ENCODE measurements around the gene MACF1. TPM values are rescaled to one million over a fixed set of nuclear protein-coding genes. Genes with fewer than 3 reads are reported as not detected.

MACF1 gene
- total RNA-seq, 1 experiment from 2014 or later, result 190 TPM

GRCh38 chr1:39434797-39435395 lies 230.4 kb downstream of the MACF1 start:
- Mint-ChIP-seq H3K4me1 (no peaks in the 10 kb centered on the region), H3K9me3 (no peaks in the 10 kb centered on the region), H3K4me3 (no peak overlapping the region), H3K27me3 (ENCODE audit: low read depth) (no peaks in the 10 kb centered on the region), H3K36me3 (ENCODE audit: insufficient read depth in 1 of 3, low read depth in 3 of 3) (peaks cover 54 to 83% (median 75%) of the 10 kb centered on the region in 3 experiments), H3K27ac (no peak overlapping the region)
- no CpG with 5 or more reads among the region's 3 CpGs for WGBS (ENCODE audit: extremely low coverage, insufficient read length, low lambda C conversion rate)
- no peaks in the 10 kb centered on the region for H3K4me1 ChIP-seq (ENCODE audit: insufficient read depth, low read length)
- no peaks in the 10 kb centered on the region for H3K27me3 ChIP-seq (ENCODE audit: insufficient read depth, low read length)
- H2BK12ac ChIP-seq (ENCODE audit: insufficient read length, low read depth, low read length), result no peak overlapping the region
- no peak overlapping the region for H2AFZ ChIP-seq (ENCODE audit: low read length)
- H3K4me2 ChIP-seq (ENCODE audit: insufficient read depth, insufficient read length, low read length), result no peak overlapping the region
- no peak overlapping the region for H4K91ac ChIP-seq (ENCODE audit: insufficient read length, low read depth, low read length)
- H3K23me2 ChIP-seq (ENCODE audit: insufficient read length, low read depth, low read length, poor library complexity, severe bottlenecking), result no peaks in the 10 kb centered on the region
- H4K8ac ChIP-seq (replicated peaks; ENCODE audit: insufficient read length, low read depth, low read length), result no peak overlapping the region
- H3K27ac ChIP-seq (ENCODE audit: insufficient read length, low read depth, low read length), result no peak overlapping the region
- no peak overlapping the region for H2AK5ac ChIP-seq (ENCODE audit: insufficient read length, low read length)
- no peak overlapping the region for H3K9ac ChIP-seq (ENCODE audit: extremely low read depth, insufficient read length, low read length)
- no peaks in the 10 kb centered on the region for H3K79me1 ChIP-seq (ENCODE audit: insufficient read depth, low read depth, low read length, poor library complexity, severe bottlenecking)
- H4K20me1 ChIP-seq (ENCODE audit: control insufficient read depth, insufficient read depth, insufficient read length), result no peaks in the 10 kb centered on the region
- no peak overlapping the region for H3K56ac ChIP-seq (ENCODE audit: insufficient read length, low read depth, low read length)
- no peak overlapping the region for H2BK5ac ChIP-seq (ENCODE audit: insufficient read length, low read length)
- no peak overlapping the region for H2BK15ac ChIP-seq (ENCODE audit: low read depth, low read length)
- TF ChIP-seq CTCF (conservative IDR thresholded peaks at IDR 0.05), result no peak
- H2BK20ac ChIP-seq (ENCODE audit: low read depth, low read length, poor library complexity, severe bottlenecking), result no peak overlapping the region
- H3T11ph ChIP-seq (ENCODE audit: low read length), result no peak overlapping the region
- no peak overlapping the region for H4K5ac ChIP-seq (ENCODE audit: insufficient read length, low read depth, low read length)
- H3K9me3 ChIP-seq (ENCODE audit: control insufficient read depth, low read depth, low read length), result no peaks in the 10 kb centered on the region
- H3K14ac ChIP-seq (ENCODE audit: insufficient read depth, low read length), result no peak overlapping the region
- no peak overlapping the region for H2BK120ac ChIP-seq (ENCODE audit: low read depth, low read length, poor library complexity, severe bottlenecking)
- H3K23ac ChIP-seq (ENCODE audit: insufficient read length, low read depth, low read length), result no peak overlapping the region
- no peak overlapping the region for H3K18ac ChIP-seq (ENCODE audit: insufficient read length, low read depth, low read length)
- H3K79me2 ChIP-seq (ENCODE audit: insufficient read depth, low read length), result no peaks in the 10 kb centered on the region
- no peak for DNase-seq
- no peak overlapping the region for H3K4ac ChIP-seq (ENCODE audit: low read depth, low read length)
